ENCODE measurements around the gene B3GNT9. TPM values are rescaled to one million over a fixed set of nuclear protein-coding genes. Genes with fewer than 3 reads are reported as not detected.

The B3GNT9 gene
- polyA plus RNA-seq, 1 donor from 2014 or later: not detected

GRCh38 chr16:67145746-67146145, 5.1 kb downstream of the B3GNT9 start:
- Histone ChIP-seq H3K27me3 (ENCODE audit: insufficient read depth, low read depth, low read length) (peaks cover 24% of the 10 kb centered on the region), H3K4me2 (ENCODE audit: low read length) (no peak overlapping the region), H4K20me1 (ENCODE audit: insufficient read depth) (no peaks in the 10 kb centered on the region), H3K9me2 (ENCODE audit: insufficient read depth, low read length) (no peaks in the 10 kb centered on the region), H3K9ac (ENCODE audit: low read length) (no peak overlapping the region), H3F3A (ENCODE audit: insufficient read depth, low read length, poor library complexity, severe bottlenecking) (no peaks in the 10 kb centered on the region), H2AFZ (ENCODE audit: low read depth, low read length) (no peak overlapping the region), H3K36me3 (ENCODE audit: insufficient read depth, low read length) (peaks cover 6% of the 10 kb centered on the region), H3K27ac (ENCODE audit: low read length) (no peak overlapping the region), H3K4me3 (ENCODE audit: low read length) (no peak overlapping the region), H3K79me2 (replicated peaks; ENCODE audit: insufficient read depth, low read length) (no peaks in the 10 kb centered on the region), H3K9me3 (ENCODE audit: low read length) (peaks cover 3% of the 10 kb centered on the region)
- no peak for TF ChIP-seq EP300 (conservative IDR thresholded peaks at IDR 0.05; ENCODE audit: poor library complexity, severe bottlenecking)
- TF ChIP-seq TAF1 (IDR thresholded peaks at IDR 0.05; ENCODE audit: low read depth): no peak
- TF ChIP-seq MXI1 (conservative IDR thresholded peaks at IDR 0.05; ENCODE audit: poor library complexity, severe bottlenecking): no peak
- TF ChIP-seq SMC3 (conservative IDR thresholded peaks at IDR 0.05; ENCODE audit: poor library complexity): no peak
- no peak for TF ChIP-seq REST (IDR thresholded peaks at IDR 0.05; ENCODE audit: borderline replicate concordance)
- no peak for TF ChIP-seq RAD21 (conservative IDR thresholded peaks at IDR 0.05)
- no peak for TF ChIP-seq EZH2 (IDR thresholded peaks at IDR 0.05; ENCODE audit: borderline replicate concordance, insufficient read depth, low read length, poor library complexity, severe bottlenecking)
- TF ChIP-seq CTCF (IDR thresholded peaks at IDR 0.05; ENCODE audit: poor library complexity, severe bottlenecking): no peak
- TF ChIP-seq POLR2AphosphoS5 (IDR thresholded peaks at IDR 0.05): no peak

- no peak for TF ChIP-seq REST (IDR thresholded peaks at IDR 0.05; ENCODE audit: borderline replicate concordance)
- no peak for TF ChIP-seq TAF1 (IDR thresholded peaks at IDR 0.05; ENCODE audit: low read depth)
- no peak for TF ChIP-seq SMC3 (conservative IDR thresholded peaks at IDR 0.05; ENCODE audit: poor library complexity)
- no peak for TF ChIP-seq RAD21 (conservative IDR thresholded peaks at IDR 0.05)
- no peak for TF ChIP-seq EZH2 (IDR thresholded peaks at IDR 0.05; ENCODE audit: borderline replicate concordance, insufficient read depth, low read length, poor library complexity, severe bottlenecking)
- no peak for TF ChIP-seq CTCF (IDR thresholded peaks at IDR 0.05; ENCODE audit: poor library complexity, severe bottlenecking)
- no peak for TF ChIP-seq MXI1 (conservative IDR thresholded peaks at IDR 0.05; ENCODE audit: poor library complexity, severe bottlenecking)
- TF ChIP-seq POLR2AphosphoS5 (IDR thresholded peaks at IDR 0.05): no peak
- no peak for TF ChIP-seq EP300 (conservative IDR thresholded peaks at IDR 0.05; ENCODE audit: poor library complexity, severe bottlenecking)
- no peak overlapping the region for H3K4me2 ChIP-seq (ENCODE audit: low read length)
- no peak overlapping the region for H3K27ac ChIP-seq (ENCODE audit: low read length)
- no peak overlapping the region for H2AFZ ChIP-seq (ENCODE audit: low read depth, low read length)
- peaks cover 3% of the 10 kb centered on the region for H3K9me3 ChIP-seq (ENCODE audit: low read length)
- H3K79me2 ChIP-seq (replicated peaks; ENCODE audit: insufficient read depth, low read length): no peaks in the 10 kb centered on the region
- H3K27me3 ChIP-seq (ENCODE audit: insufficient read depth, low read depth, low read length): peaks cover 16% of the 10 kb centered on the region
- H3K4me3 ChIP-seq (ENCODE audit: low read length): no peak overlapping the region
- peaks cover 9% of the 10 kb centered on the region for H3K36me3 ChIP-seq (ENCODE audit: insufficient read depth, low read length)
- no peak overlapping the region for H3K9ac ChIP-seq (ENCODE audit: low read length)
- no peaks in the 10 kb centered on the region for H3K9me2 ChIP-seq (ENCODE audit: insufficient read depth, low read length)
- no peaks in the 10 kb centered on the region for H3F3A ChIP-seq (ENCODE audit: insufficient read depth, low read length, poor library complexity, severe bottlenecking)
- H4K20me1 ChIP-seq (ENCODE audit: insufficient read depth): no peaks in the 10 kb centered on the region
Measured at GRCh38 chr16:67144943-67145342, 5.9 kb downstream of the B3GNT9 start.

Data from neural cell (in vitro differentiated cells).